Measurements from ENCODE around the gene SIL1.
A peak's percentile ranks its signal among the peaks of the same experiment; 100 is the strongest.

DNA sequence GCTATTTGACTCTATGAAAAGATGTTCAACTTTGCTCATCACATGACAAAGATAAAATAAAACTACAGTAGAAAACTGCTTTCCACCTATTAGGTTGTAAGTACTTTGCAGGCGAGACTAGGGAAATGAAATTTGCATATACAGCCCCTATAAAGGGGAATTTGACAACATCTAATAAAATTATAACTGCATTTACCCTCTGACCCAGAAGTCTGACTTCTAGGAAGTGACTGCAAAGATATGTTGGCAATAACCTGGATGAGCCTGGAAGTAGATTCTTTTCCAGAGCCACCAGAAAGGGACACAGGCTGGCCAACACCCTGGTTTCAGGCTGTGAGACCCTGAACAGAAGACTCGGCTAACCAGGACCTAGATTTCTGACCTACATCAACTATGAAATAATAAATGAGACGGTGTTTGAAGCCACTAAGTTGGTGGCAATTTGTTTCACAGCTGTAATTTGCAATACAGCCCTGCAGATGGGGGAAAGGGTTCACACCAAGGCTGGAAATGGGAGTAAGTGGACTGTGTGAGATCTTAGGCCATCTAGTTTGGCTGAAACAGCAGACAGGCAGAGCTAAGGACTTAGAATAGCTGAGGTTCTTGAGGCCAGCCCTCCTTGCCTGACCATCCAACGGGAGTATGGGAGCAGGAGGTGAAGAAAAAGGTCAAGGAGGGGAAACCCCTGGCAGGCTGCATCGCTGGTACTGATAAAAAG lies 106.6 kb downstream of the SIL1 start:
- TF ChIP-seq SIN3A (conservative IDR thresholded peaks at IDR 0.05 in 1 of 2, IDR thresholded peaks at IDR 0.05 in 1 of 2; ENCODE audit: low read depth in 1 of 2, low read length in 2 of 2) = no peak
- TF ChIP-seq KDM5A (IDR thresholded peaks at IDR 0.05; ENCODE audit: low read length) = no peak
- peak in 1 of 3 experiments; percentile 32; a peak in 2 of 4 replicates for TF ChIP-seq CTCF (IDR thresholded peaks at IDR 0.05; ENCODE audit: control extremely low read depth in 1 of 3, insufficient read depth in 1 of 3, low read depth in 1 of 3, low read length in 3 of 3)
- no peak for TF ChIP-seq EP300 (IDR thresholded peaks at IDR 0.05; ENCODE audit: borderline replicate concordance in 1 of 2, low read depth in 2 of 2, low read length in 2 of 2)
- no peak for TF ChIP-seq YY1 (IDR thresholded peaks at IDR 0.05; ENCODE audit: low read depth, low read length)
- TF ChIP-seq, protein P1, sequence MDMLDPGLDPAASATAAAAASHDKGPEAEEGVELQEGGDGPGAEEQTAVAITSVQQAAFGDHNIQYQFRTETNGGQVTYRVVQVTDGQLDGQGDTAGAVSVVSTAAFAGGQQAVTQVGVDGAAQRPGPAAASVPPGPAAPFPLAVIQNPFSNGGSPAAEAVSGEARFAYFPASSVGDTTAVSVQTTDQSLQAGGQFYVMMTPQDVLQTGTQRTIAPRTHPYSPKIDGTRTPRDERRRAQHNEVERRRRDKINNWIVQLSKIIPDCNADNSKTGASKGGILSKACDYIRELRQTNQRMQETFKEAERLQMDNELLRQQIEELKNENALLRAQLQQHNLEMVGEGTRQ (IDR thresholded peaks at IDR 0.05; ENCODE audit: low read length) = no peak
- no peak for TF ChIP-seq POLR2AphosphoS5 (IDR thresholded peaks at IDR 0.05; ENCODE audit: low read depth, low read length)
- no peak for TF ChIP-seq CBX8 (IDR thresholded peaks at IDR 0.05; ENCODE audit: borderline replicate concordance, low read depth, low read length)
- no peak for TF ChIP-seq SP2 (IDR thresholded peaks at IDR 0.05; ENCODE audit: low read length)
- no peak for TF ChIP-seq TCF12 (IDR thresholded peaks at IDR 0.05; ENCODE audit: low read depth, low read length)
